HG02870 (cell line): ENCODE measurements around the gene CREG2.
A peak's percentile ranks its signal among the peaks of the same experiment; 100 is the strongest.

Source experiments
- ATAC-seq: cut with Tn5 transposase; IDR thresholded peaks from one replicate; pipeline ENCODE4 v1.9.1; 2021; ENCODE audit warnings: mild to moderate bottlenecking, moderate library complexity; ENCODE audit not compliant: unreplicated experiment

The CREG2 gene

GRCh38 chr2:101310834-101311695 is 76.2 kb downstream of the CREG2 start:
- ATAC-seq: no peak

GRCh38 chr2:101310090-101310833 is 77.0 kb downstream of the CREG2 start:
- ATAC-seq: no peak

- ATAC-seq: peak; percentile 47
Measured at GRCh38 chr2:101308432-101309210, 78.7 kb downstream of the CREG2 start, which contains the start of gene RNF149. Gene RNF149, minus strand, starts transcription at chr2:101308701. Its CDS starts 113 bp downstream, at chr2:101308588.

DNA sequence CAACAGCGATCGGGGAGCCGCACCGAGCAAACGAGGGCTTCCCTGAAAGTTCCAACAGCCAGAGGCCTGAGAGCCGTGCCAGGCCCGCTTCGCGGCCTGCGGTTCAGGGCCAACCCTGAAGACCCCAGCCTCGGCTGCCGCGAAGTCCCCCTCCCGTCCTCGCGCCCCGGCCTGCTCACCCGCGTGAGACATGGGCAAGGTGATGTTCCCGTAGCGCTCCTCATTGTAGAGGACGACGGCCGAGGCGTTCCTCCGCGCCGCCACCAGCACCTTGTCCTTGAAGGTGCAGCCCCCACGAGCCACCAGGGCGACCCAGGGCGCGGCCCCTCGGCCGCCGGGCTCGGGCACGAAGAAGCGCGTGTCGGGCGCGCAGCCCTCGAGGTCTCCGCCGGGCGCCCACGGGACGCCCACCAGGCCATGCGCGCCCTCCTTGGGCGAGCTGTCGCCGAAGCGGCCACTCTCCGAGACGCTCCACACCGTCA is 79.3 kb downstream of the CREG2 start:
- no peak for ATAC-seq

- ATAC-seq: no peak
Measured at GRCh38 chr2:101307503-101307902, 79.8 kb downstream of the CREG2 start.

DNA sequence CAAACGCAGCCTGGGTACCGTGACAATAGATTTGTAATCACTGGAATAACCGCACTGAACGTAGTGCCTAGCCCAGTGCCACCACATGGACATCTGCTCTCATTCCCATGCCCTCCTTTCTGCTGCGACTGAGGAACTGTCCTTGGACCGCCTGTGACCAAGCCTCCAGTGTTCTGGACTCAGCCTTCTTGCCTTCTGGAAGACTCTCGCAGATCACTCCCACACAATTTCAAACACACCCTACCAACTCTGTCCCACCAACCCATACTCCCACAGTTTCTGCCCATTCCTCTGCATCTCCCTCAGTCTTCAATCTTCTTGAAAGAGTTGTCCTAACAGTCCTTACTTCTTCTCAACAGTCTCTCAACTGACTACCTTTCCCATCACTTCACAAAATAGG is 80.9 kb downstream of the CREG2 start:
- peak; percentile 6 for ATAC-seq

DNA sequence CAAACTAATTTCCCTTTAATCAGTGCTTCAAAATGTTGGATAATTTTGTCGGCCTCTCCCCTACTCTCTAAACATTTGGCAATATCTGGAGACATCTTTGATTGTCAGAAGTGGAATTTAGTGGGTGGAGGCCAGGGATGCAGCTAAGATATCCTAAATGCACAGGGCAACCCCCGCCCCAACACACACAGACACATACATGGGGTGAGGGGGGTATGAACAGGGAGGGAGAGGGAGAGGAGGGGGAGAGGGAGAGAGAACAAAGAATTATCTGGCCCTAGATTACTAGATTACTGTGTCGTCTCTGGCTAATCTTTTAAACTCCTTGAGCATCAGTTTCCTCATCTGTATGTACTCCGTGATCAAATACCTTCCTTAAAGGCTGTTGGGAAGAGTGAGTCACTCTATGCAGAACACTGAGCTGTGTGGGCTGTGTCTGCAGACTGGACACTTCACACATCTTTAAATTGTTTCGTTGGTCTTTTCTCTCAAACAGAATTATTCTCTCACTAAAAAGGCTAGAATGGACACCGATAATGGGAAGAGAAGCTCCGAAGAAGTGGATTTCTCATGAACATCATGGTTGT is 81.7 kb downstream of the CREG2 start:
- ATAC-seq: no peak

DNA sequence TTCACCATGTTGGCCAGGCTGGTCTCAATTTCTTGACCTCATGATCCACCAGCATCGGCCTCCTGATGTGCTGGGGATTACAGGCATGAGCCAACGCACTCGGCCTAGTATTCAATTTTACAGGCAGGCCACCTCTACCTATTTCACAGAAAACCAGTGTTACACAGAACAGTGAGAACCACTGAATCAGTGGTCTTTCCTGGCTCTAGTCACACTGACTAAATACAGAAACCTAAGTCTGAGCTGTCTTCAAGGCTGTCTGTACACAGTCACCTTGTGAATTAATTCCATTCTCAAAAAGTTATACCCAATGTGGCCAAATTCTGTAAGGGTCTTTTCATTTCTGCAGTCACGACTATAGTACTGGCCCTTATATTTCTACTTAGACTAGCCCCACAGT is 82.3 kb downstream of the CREG2 start:
- no peak for ATAC-seq

DNA sequence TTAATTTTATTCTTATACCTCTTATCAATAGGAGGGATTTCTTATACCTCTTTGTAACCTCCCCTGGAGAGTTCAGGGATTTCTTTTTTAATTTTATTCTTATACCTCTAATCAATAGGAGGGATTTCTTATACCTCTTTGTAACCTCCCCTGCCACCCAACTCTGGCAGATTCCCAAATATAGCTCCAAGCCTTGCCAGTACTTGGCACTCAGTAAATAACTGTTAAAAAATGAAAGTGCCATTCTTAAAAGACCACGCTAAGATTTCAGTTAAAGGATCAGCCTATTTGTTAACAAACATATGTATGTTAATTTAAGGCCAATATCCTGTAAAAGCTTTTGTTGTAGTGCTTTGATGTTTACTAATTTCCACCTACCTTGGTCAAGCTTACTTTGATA is 83.6 kb downstream of the CREG2 start:
- ATAC-seq: no peak

GRCh38 chr2:101302016-101302415 is 85.3 kb downstream of the CREG2 start:
- ATAC-seq: no peak

GRCh38 chr2:101300836-101301235 is 86.5 kb downstream of the CREG2 start:
- no peak for ATAC-seq

DNA sequence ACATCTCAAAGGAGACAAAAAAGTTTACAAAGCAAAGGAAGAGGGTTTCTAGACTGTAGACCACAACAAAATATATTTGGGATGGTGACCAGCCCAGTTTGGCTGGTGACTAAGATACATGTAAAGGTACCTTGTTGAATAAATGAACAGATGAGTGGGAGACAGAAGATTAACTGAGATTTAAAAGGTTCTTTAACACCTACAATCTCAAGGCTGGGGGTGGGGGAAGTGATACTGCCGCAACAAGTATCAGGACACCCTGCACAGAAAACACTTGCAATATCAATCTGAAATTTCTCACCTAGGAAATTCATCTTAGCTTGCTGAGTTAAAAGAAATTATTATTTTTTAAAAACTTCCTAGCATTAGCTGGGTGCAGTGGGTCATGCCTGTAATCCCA is 87.1 kb downstream of the CREG2 start:
- ATAC-seq: no peak

- no peak for ATAC-seq
Measured at GRCh38 chr2:101299604-101300003, 87.7 kb downstream of the CREG2 start.

DNA sequence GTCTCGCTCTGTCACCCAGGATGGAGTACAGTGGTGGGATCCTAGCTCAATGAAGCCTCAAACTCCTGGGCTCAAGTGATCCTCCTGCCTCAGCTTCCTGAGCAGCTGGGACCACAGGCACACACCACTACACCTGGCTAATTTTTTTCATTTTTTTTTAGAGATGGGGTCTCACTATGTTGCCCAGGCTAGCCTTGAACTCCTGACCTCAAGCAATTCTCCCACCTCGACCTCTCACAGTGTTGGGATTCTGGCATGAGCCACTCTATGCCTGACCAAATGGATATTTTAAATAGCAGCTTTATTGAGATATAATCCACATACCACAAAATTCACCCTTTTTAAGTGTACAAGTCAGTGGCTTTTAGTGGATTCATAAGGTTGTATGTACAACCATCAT is 89.9 kb downstream of the CREG2 start:
- no peak for ATAC-seq

GRCh38 chr2:101296371-101296770 is 90.9 kb downstream of the CREG2 start:
- ATAC-seq: no peak

- no peak for ATAC-seq
Measured at GRCh38 chr2:101295895-101296294, 91.4 kb downstream of the CREG2 start.
